ENCODE measurements around the gene TRPT1. TPM values are rescaled to one million over a fixed set of nuclear protein-coding genes. Genes with fewer than 3 reads are reported as not detected.

TRPT1 gene
- total RNA-seq, 1 experiment from 2014 or later, result 58.8 TPM

DNA sequence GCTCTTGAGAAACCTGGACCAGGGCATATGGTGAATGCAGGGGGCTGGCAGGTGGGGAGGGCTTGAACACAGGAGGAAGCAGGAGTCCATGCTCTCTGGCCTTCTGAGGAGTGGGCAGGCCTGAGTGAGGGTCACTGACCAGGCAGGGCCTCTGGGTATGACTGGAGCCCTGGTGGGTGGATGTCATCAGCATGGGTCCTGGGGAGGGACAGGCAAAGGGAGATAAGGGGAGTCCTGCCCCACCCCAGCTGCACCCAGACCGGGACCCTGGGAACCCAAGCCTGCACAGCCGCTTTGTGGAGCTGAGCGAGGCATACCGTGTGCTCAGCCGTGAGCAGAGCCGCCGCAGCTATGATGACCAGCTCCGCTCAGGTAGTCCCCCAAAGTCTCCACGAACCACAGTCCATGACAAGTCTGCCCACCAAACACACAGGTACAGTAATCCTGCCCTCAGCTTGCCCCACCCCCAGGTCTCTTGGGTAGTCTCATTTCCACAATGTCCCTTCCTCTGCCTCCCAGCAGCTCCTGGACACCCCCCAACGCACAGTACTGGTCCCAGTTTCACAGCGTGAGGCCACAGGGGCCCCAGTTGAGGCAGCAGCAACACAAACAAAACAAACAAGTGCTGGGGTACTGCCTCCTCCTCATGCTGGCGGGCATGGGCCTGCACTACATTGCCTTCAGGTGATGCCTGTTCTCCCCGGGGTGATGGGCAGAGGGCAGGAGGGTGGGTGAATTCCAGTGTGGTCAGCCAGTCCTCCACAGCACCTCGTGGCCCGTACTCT is 6.4 kb upstream of the TRPT1 start (continued):
- no peak for TF ChIP-seq JAZF1 (CRISPR knock-in tag; IDR thresholded peaks at IDR 0.05)
- TF ChIP-seq GTF2I (CRISPR knock-in tag; conservative IDR thresholded peaks at IDR 0.05), result no peak
- no peak for TF ChIP-seq ATF6 (CRISPR knock-in tag; IDR thresholded peaks at IDR 0.05)
- TF ChIP-seq ATF1 (CRISPR knock-in tag; IDR thresholded peaks at IDR 0.05), result no peak

GRCh38 chr11:64231546-64231945 is 5.6 kb upstream of the TRPT1 start:
- peak overlapping the region; percentile 82 for H3K4me3 Mint-ChIP-seq
- H3K27ac Mint-ChIP-seq, result no peak overlapping the region
- POLR2A ChIA-PET, result interaction anchor here (0.7 to 1.5 kb wide), 3 partner anchors 10 to 72 kb away, joined by 3 to 7 read pairs (median 4); partner anchors contain the start of gene FKBP2
- H3K36me3 Mint-ChIP-seq, result peaks cover 3% of the 10 kb centered on the region; the same call in 1 of the 2 replicates
- no peaks in the 10 kb centered on the region for H3K9me3 Mint-ChIP-seq
- DNase-seq (ENCODE audit: low spot score), result no peak
- H3K4me1 Mint-ChIP-seq, result peaks cover 37% of the 10 kb centered on the region
- peaks cover 16% of the 10 kb centered on the region for H3K27me3 Mint-ChIP-seq (ENCODE audit: low read depth)
- TF ChIP-seq KAT7 (CRISPR knock-in tag; IDR thresholded peaks at IDR 0.05; ENCODE audit: borderline replicate concordance) (no peak), JUN (CRISPR knock-in tag; IDR thresholded peaks at IDR 0.05) (no peak), SP1 (CRISPR knock-in tag; conservative IDR thresholded peaks at IDR 0.05) (no peak), RORB (CRISPR knock-in tag; IDR thresholded peaks at IDR 0.05) (no peak), FOXJ3 (CRISPR knock-in tag; IDR thresholded peaks at IDR 0.05; ENCODE audit: borderline replicate concordance) (no peak), PRRX2 (CRISPR knock-in tag; IDR thresholded peaks at IDR 0.05) (no peak), MYBL2 (CRISPR knock-in tag; IDR thresholded peaks at IDR 0.05) (no peak), CBFB (CRISPR knock-in tag; IDR thresholded peaks at IDR 0.05; ENCODE audit: low read depth) (no peak), E2F4 (CRISPR knock-in tag; IDR thresholded peaks at IDR 0.05; ENCODE audit: borderline replicate concordance, low read depth) (no peak), ELF4 (CRISPR knock-in tag; IDR thresholded peaks at IDR 0.05; ENCODE audit: low read depth) (no peak), NR2C2 (CRISPR knock-in tag; IDR thresholded peaks at IDR 0.05) (no peak), E2F5 (CRISPR knock-in tag; IDR thresholded peaks at IDR 0.05) (no peak)
- TF ChIP-seq, protein P1, sequence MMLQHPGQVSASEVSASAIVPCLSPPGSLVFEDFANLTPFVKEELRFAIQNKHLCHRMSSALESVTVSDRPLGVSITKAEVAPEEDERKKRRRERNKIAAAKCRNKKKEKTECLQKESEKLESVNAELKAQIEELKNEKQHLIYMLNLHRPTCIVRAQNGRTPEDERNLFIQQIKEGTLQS (CRISPR knock-in tag; conservative IDR thresholded peaks at IDR 0.05), result no peak
- TF ChIP-seq, protein P2, sequence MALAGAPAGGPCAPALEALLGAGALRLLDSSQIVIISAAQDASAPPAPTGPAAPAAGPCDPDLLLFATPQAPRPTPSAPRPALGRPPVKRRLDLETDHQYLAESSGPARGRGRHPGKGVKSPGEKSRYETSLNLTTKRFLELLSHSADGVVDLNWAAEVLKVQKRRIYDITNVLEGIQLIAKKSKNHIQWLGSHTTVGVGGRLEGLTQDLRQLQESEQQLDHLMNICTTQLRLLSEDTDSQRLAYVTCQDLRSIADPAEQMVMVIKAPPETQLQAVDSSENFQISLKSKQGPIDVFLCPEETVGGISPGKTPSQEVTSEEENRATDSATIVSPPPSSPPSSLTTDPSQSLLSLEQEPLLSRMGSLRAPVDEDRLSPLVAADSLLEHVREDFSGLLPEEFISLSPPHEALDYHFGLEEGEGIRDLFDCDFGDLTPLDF (CRISPR knock-in tag; IDR thresholded peaks at IDR 0.05), result no peak
- CTCF ChIA-PET, result interaction anchor here (1.5 to 2.8 kb wide), 3 partner anchors 16 to 27 kb away, joined by 3 to 25 read pairs (median 12); partner anchors contain the start of gene PLCB3
- ATAC-seq, result no peak
